Endodermal cell (in vitro differentiated cells): ENCODE measurements around the gene IFI44. TPM values are rescaled to one million over a fixed set of nuclear protein-coding genes. Genes with fewer than 3 reads are reported as not detected.

ENCODE experiments used
- DNase-seq: peaks from one replicate; pipeline ENCODE4 v3.0.0-alpha.2; 2017
- H3K27ac ChIP-seq: 2 replicates; pipeline ENCODE4 v1.5.1; 2013; ENCODE audit warnings: mild to moderate bottlenecking, low read depth, low read length, moderate library complexity
- H3K27me3 ChIP-seq: 2 replicates; pipeline ENCODE4 v1.6.1; 2013; ENCODE audit warnings: mild to moderate bottlenecking, low read length, moderate library complexity; ENCODE audit not compliant: insufficient read depth, control insufficient read depth, poor library complexity, severe bottlenecking
- H3K36me3 ChIP-seq: 2 replicates; pipeline ENCODE4 v1.7.0; 2013; ENCODE audit warnings: mild to moderate bottlenecking, low read length, moderate library complexity; ENCODE audit not compliant: control insufficient read depth, insufficient read depth
- H3K4me1 ChIP-seq: one replicate; pipeline ENCODE4 v1.7.0; 2013; ENCODE audit warnings: low read length; ENCODE audit not compliant: control insufficient read depth, insufficient read depth
- H3K4me3 ChIP-seq: 2 replicates; pipeline ENCODE4 v1.5.1; 2013; ENCODE audit warnings: mild to moderate bottlenecking, low read length, moderate library complexity
- H3K9ac ChIP-seq: 2 replicates; pipeline ENCODE4 v1.6.1; 2013; ENCODE audit warnings: mild to moderate bottlenecking, low read length, moderate library complexity; ENCODE audit not compliant: poor library complexity, severe bottlenecking; ENCODE audit errors: extremely low read depth
- H3K9me3 ChIP-seq: 2 replicates; pipeline ENCODE4 v1.6.1; 2013; ENCODE audit warnings: mild to moderate bottlenecking, low read length, moderate library complexity; ENCODE audit not compliant: control insufficient read depth
- H3K27ac Mint-ChIP-seq: 2 replicates; pipeline ENCODE4 v1.8.0; 2020; ENCODE audit warnings: mixed read lengths
- H3K27me3 Mint-ChIP-seq: 2 replicates; pipeline ENCODE4 v1.8.0; 2021; ENCODE audit warnings: mild to moderate bottlenecking, mixed read lengths; ENCODE audit not compliant: insufficient read depth
- H3K36me3 Mint-ChIP-seq: 2 replicates; pipeline ENCODE4 v1.8.0; 2020; ENCODE audit warnings: low read depth, mixed read lengths
- H3K4me1 Mint-ChIP-seq: 2 replicates; pipeline ENCODE4 v1.8.0; 2020; ENCODE audit warnings: mixed read lengths
- H3K4me3 Mint-ChIP-seq: 2 replicates; pipeline ENCODE4 v1.8.0; 2020; ENCODE audit warnings: mild to moderate bottlenecking, moderate library complexity, mixed read lengths
- H3K9me3 Mint-ChIP-seq: 2 replicates; pipeline ENCODE4 v1.8.0; 2020; ENCODE audit warnings: mild to moderate bottlenecking, mixed read lengths
- CTCF ChIP-seq: fragments of 200-600 bp; sonication (generic); conservative IDR thresholded peaks from 2 replicates; pipeline ENCODE4 v1.5.0; 2021; ENCODE audit warnings: antibody characterized with exemption, mild to moderate bottlenecking
- WGBS, 2 experiments: methylation state at CpG; one replicate each; pipeline versions ENCODE4 v1.1.5 to v1.1.7; 2013; ENCODE audit warnings: missing lambda C conversion rate in 2 of 2, mixed read lengths in 1 of 2; ENCODE audit not compliant: insufficient coverage in 1 of 2, insufficient read length in 1 of 2; 5-methylcytosine and 5-hydroxymethylcytosine counted together
- total RNA-seq, 2 donors: library from RNA; stranded (reverse); fragmentation: NEBNext Ultra II Directional in 1 of 2; extraction: Animal tissue kit (Norgen Biotek cat#: 25700) in 1 of 2; gene quantifications; 2 replicates in 1 of 2; 3 replicates in 1 of 2; pipeline ENCODE4 v1.2.1, GENCODE V29; 2021

The IFI44 gene
- total RNA-seq, 2 donors from 2014 or later, result not detected

GRCh38 chr1:78702426-78702825 is 52.8 kb downstream of the IFI44 start:
- Histone ChIP-seq H3K27ac (no peak overlapping the region), H3K4me3 (no peak overlapping the region), H3K9ac (no peak overlapping the region), H3K4me1 (no peaks in the 10 kb centered on the region), H3K9me3 (no peaks in the 10 kb centered on the region), H3K27me3 (no peaks in the 10 kb centered on the region), H3K36me3 (no peaks in the 10 kb centered on the region)
- 90 to 100% methylated on average over 2 of the region's 2 CpGs for WGBS, 2 experiments
- no peak for TF ChIP-seq CTCF
- no peak overlapping the region for H3K4me3 Mint-ChIP-seq
- no peaks in the 10 kb centered on the region for H3K4me1 Mint-ChIP-seq
- H3K27me3 Mint-ChIP-seq, result peaks cover 2% of the 10 kb centered on the region
- peaks cover 5% of the 10 kb centered on the region for H3K9me3 Mint-ChIP-seq
- DNase-seq, result no peak
- no peak overlapping the region for H3K27ac Mint-ChIP-seq
- H3K36me3 Mint-ChIP-seq, result no peaks in the 10 kb centered on the region

- H3K4me1 Mint-ChIP-seq, result no peaks in the 10 kb centered on the region
- no peak overlapping the region for H3K4me3 Mint-ChIP-seq
- no peak overlapping the region for H3K4me3 ChIP-seq
- WGBS, 2 experiments, result 81% methylated on average over 4 of the region's 4 CpGs; no CpG with 5 or more reads in 1 of the 2 experiments
- DNase-seq, result no peak
- no peaks in the 10 kb centered on the region for H3K27me3 ChIP-seq
- H3K27me3 Mint-ChIP-seq, result peaks cover 2% of the 10 kb centered on the region
- peaks cover 5% of the 10 kb centered on the region for H3K9me3 Mint-ChIP-seq
- no peaks in the 10 kb centered on the region for H3K4me1 ChIP-seq
- H3K36me3 ChIP-seq, result no peaks in the 10 kb centered on the region
- H3K36me3 Mint-ChIP-seq, result no peaks in the 10 kb centered on the region
- no peak overlapping the region for H3K27ac ChIP-seq
- no peaks in the 10 kb centered on the region for H3K9me3 ChIP-seq
- H3K9ac ChIP-seq, result no peak overlapping the region
- no peak for TF ChIP-seq CTCF
- no peak overlapping the region for H3K27ac Mint-ChIP-seq
Measured at GRCh38 chr1:78703806-78704205, 54.2 kb downstream of the IFI44 start.

- Mint-ChIP-seq H3K27ac (no peak overlapping the region), H3K27me3 (no peaks in the 10 kb centered on the region)
Measured at GRCh38 chr1:78712467-78713051, 62.9 kb downstream of the IFI44 start.

More at GRCh38 chr1:78712467-78713051, 62.9 kb downstream of the IFI44 start:
- Histone ChIP-seq H3K4me1 (no peaks in the 10 kb centered on the region), H3K36me3 (no peaks in the 10 kb centered on the region), H3K9me3 (no peaks in the 10 kb centered on the region), H3K27me3 (no peaks in the 10 kb centered on the region), H3K27ac (no peak overlapping the region), H3K9ac (no peak overlapping the region), H3K4me3 (no peak overlapping the region)
- no peak for DNase-seq
- WGBS, 2 experiments, result 94 to 100% methylated on average over 1 to 3 of the region's 3 CpGs
- Mint-ChIP-seq H3K4me3 (no peak overlapping the region), H3K4me1 (no peaks in the 10 kb centered on the region), H3K36me3 (no peaks in the 10 kb centered on the region), H3K9me3 (no peaks in the 10 kb centered on the region)
- no peak for TF ChIP-seq CTCF
